GM18909 (cell line): Measurements from ENCODE around the gene PHF23.

Experiments used
- ATAC-seq: cut with Tn5 transposase; IDR thresholded peaks from one replicate; pipeline ENCODE4 v1.9.1; 2021; ENCODE audit warnings: mild to moderate bottlenecking; ENCODE audit not compliant: unreplicated experiment, poor library complexity

Gene PHF23

DNA sequence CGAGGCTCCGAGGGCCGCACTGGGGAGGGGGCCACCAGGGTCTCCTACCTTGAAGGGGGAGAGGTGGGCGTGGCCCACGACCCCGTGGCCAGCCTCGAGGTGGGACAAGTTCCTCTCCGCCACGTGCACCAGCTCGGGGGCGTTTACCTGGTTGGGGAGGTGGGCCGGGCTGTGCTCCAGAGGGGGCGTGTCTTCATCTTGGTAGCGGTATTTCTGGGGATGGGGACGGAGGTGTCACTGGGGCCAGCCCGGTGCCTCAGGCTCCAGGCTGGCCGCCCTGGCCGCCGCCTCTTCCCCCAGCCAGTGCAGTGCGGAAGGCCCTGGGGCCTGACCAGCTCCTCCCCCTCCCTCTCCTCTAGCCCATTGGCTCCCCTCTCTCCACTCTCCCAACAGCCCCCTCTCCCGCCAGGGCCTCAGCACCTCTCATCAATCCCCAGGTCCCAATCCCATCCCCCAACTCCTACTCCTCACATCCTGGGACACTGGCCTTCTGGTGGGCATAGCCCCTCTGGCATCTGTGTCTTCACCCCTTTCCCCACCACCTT, 31.2 kb downstream of the PHF23 start:
- no peak for ATAC-seq

DNA sequence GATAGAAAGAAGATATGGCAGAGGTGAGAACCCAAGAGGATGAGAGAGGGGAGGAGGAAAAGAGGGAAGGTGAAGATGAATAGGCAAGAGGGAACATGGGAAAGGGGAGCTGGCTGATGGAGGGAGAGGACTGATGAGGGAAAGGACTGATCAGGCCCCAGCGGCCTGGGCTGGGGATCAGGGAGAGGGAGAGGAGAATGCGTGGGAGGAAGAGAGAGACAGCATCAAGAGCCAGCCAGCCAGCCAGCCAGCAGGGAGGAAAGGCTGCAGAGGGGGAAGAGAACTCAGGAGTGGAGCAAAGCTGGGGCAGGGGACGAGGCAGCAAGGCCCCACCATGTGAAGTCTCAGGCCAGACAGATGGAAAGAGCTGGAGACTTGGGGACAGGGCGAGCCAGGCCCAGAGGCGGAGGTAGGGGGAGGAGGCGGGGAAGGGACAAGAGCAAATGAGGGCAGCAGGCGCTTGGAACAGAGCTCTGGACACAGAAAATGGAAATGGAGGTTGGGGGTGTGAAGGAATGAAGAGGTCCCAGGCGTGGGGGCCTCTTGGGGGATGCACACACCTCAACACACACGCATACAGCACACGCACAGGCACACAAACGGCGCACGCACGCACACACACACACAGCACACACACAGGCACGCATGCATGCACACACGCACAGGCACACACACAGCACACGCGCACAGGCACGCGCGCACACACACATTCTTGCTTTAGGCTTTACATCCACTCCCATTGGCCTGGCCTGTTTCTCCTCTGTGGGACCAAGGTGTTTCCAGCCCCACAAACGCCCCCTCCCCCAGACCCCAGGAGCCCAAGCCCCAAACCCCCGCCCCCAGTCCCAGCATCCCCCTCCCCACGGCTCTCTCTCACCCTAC, 31.9 kb downstream of the PHF23 start:
- ATAC-seq: no peak

- no peak for ATAC-seq
These were observed 33.7 kb downstream of the PHF23 start for GRCh38 chr17:7205561-7205960.

GRCh38 chr17:7204828-7205461, 34.3 kb downstream of the PHF23 start:
- peak; percentile 86 for ATAC-seq

DNA sequence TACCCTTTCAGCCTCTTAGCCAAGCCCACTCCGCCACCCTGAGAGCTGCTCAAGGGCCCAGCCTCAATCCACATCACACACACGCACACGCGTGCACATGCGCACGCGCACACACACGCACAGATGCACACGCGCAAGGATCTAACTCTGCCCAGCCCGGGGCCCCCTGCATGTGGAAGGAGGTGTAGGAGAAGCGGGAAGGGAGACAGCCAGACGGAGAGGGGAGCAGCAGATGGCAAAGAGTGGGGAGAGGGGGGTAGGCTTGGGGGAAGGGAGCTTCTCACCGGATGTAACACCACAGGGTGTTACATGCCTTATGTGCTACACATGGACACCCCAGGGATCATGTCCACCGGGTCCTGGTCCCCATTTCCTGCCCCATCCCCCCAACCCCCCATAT, 34.9 kb downstream of the PHF23 start:
- ATAC-seq: no peak

DNA sequence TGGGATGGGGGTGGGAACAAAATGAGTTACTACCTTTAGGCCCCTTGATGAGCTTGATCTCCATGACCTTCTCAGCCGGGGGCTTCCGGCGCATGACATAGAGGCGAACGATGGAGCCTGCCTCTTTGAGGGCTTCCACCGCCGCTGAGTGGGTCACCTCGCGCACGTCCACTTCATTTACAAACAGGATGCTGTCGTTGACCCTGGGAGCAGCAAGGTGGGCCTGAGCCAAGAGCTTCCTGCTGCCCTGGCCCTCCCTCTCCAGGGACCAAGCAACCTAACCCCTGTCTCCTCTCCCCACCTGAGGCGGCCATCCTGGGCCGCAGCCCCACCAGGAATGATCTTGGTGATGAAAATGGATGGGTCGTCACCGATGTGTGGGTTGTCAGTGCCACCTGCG, 35.9 kb downstream of the PHF23 start:
- no peak for ATAC-seq

DNA sequence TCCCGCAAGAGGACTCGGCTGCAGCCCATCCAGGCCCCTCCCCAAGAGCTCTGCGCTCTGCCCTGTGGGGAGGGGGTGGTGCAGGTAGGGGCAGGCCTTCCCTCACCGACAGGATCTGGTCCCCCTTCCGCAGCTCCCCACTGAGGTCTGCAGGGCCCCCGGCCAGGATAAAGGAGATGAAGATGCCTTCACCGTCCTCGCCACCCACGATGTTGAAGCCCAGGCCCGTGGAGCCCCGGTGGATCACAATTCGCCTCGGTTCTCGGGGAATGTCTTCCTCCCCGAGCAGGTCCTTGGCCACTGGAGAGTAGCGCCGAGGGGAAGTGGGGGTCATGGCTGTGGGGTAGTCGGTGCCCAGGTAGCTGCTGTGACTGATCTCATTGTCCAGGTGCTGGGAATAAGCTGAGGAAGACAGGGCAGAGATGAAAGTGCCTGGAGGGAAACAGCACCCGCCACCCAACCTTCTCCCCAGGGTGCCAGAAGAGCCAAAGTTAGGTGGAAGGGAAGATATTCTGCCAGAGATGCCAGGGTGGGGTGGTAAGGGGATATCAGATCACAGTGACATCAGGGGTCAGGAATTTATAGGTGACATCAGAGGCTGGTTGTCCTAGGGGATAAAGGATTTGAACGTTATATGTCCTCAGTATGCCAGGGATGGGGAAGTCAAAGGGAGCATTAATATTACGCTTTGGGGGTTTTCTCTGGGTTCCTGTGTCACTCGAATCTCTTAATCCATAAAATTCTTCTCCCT, 42.4 kb downstream of the PHF23 start:
- no peak for ATAC-seq

GRCh38 chr17:7195971-7196370, 43.3 kb downstream of the PHF23 start:
- no peak for ATAC-seq

- no peak for ATAC-seq
These were observed 46.9 kb downstream of the PHF23 start for GRCh38 chr17:7192271-7192937.

GRCh38 chr17:7191571-7192270, 47.5 kb downstream of the PHF23 start:
- ATAC-seq: no peak

DNA sequence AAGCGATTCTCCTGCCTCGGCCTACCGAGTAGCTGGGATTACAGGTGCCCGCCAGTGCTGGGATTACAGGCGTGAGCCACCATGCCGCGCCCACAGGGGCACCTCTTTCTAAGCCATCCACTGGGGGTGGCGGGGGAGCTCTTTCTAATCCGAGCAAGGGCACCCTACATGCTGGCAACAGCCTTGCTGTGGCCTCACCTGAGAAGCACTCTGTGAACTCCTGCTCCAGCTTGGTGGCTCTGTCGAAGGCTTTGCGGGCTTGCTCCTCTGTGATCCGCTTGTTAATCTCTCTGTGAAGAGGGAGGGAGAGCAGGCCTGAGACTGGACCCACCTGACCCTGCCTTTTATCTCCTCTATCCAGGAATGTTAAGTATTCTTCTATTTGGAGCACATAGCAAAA, 48.2 kb downstream of the PHF23 start:
- ATAC-seq: no peak

DNA sequence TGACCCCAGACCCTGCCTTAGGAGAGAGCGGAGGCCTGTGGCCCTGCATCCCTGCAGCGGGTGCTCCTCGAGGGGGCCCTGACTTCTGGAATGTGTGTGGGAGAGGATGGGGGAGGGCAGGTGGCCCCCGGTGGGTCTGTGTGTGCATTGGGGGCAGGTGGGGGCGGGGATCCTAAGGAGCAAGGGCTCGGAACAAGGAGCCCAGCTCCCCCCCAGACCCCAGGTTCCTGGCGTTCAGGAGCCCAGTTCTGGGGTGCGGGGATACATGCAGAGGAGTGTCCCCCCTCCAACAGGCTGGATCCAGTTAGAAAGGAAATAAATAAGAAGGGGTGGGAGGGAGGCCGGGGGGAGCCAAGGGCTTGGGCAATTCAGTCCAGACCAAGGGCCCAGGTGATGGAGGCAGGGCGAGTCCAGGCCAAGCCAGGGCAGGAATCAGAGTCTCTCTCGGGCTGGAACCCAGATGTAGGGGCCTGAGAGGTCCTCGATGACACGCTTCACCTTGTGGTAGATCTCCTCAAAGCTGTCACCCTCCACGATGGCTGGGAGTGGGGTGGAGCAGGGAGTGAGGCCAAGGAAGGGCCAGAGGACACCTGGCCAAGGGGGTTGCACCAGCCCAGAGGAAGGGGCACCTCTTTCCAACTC, 48.9 kb downstream of the PHF23 start:
- ATAC-seq: no peak

GRCh38 chr17:7186241-7186640, 53.0 kb downstream of the PHF23 start:
- ATAC-seq: no peak
